ENCODE data around the gene SHLD1.
"Not testable (repeated sequence)": the region's sequence is repeated elsewhere in the genome, so short reads cannot be mapped to it uniquely, and the experiment has no call there.

SHLD1 gene

DNA sequence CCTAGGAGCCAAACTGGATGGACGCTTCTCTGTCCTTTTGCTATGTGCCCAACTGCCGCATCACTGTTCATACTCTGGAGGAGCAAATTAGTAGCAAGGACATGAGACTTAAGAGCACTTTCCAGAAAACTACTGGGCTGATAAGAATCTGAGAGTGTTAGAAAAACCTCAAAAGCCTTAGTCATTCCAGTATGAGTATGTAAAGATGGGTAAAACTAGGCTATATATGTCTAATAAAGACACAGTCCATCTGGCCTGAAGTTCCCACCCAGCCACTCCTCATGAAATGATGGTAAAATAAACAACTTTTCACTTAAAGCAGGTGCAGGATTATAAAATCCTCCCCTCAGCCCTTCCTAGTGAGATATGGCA is 30.6 kb downstream of the SHLD1 start:
- Histone ChIP-seq H3K4me3 (IDR thresholded peaks at IDR 0.05; ENCODE audit: insufficient read depth, low read depth, low read length) (no peak overlapping the region), H3K9ac (no peak overlapping the region), H3K36me3 (ENCODE audit: insufficient read depth) (no peaks in the 10 kb centered on the region), H3K4me1 (ENCODE audit: low read depth, poor library complexity, severe bottlenecking) (no peaks in the 10 kb centered on the region), H4K20me1 (ENCODE audit: insufficient read depth) (no peaks in the 10 kb centered on the region), H3K79me2 (ENCODE audit: insufficient read depth, low read depth) (no peaks in the 10 kb centered on the region), H3K27ac (no peak overlapping the region), H2AFZ (ENCODE audit: low read depth) (no peak overlapping the region), H3K4me2 (no peak overlapping the region), H3K27me3 (ENCODE audit: insufficient read depth, low read depth) (no peaks in the 10 kb centered on the region)
- TF ChIP-seq, protein P1, sequence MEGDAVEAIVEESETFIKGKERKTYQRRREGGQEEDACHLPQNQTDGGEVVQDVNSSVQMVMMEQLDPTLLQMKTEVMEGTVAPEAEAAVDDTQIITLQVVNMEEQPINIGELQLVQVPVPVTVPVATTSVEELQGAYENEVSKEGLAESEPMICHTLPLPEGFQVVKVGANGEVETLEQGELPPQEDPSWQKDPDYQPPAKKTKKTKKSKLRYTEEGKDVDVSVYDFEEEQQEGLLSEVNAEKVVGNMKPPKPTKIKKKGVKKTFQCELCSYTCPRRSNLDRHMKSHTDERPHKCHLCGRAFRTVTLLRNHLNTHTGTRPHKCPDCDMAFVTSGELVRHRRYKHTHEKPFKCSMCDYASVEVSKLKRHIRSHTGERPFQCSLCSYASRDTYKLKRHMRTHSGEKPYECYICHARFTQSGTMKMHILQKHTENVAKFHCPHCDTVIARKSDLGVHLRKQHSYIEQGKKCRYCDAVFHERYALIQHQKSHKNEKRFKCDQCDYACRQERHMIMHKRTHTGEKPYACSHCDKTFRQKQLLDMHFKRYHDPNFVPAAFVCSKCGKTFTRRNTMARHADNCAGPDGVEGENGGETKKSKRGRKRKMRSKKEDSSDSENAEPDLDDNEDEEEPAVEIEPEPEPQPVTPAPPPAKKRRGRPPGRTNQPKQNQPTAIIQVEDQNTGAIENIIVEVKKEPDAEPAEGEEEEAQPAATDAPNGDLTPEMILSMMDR (conservative IDR thresholded peaks at IDR 0.05; ENCODE audit: low read depth, low read length) = no peak

- H4K20me1 ChIP-seq (ENCODE audit: insufficient read depth); H3K4me3 ChIP-seq (IDR thresholded peaks at IDR 0.05; ENCODE audit: insufficient read depth, low read depth, low read length); H3K9ac ChIP-seq; H3K36me3 ChIP-seq (ENCODE audit: insufficient read depth); H3K27ac ChIP-seq; H3K27me3 ChIP-seq (ENCODE audit: insufficient read depth, low read depth); H2AFZ ChIP-seq (ENCODE audit: low read depth); H3K4me2 ChIP-seq; H3K4me1 ChIP-seq (ENCODE audit: low read depth, poor library complexity, severe bottlenecking); H3K79me2 ChIP-seq (ENCODE audit: insufficient read depth, low read depth): not testable (repeated sequence)
Measured at GRCh38 chr20:5781367-5781766, 31.2 kb downstream of the SHLD1 start.

DNA sequence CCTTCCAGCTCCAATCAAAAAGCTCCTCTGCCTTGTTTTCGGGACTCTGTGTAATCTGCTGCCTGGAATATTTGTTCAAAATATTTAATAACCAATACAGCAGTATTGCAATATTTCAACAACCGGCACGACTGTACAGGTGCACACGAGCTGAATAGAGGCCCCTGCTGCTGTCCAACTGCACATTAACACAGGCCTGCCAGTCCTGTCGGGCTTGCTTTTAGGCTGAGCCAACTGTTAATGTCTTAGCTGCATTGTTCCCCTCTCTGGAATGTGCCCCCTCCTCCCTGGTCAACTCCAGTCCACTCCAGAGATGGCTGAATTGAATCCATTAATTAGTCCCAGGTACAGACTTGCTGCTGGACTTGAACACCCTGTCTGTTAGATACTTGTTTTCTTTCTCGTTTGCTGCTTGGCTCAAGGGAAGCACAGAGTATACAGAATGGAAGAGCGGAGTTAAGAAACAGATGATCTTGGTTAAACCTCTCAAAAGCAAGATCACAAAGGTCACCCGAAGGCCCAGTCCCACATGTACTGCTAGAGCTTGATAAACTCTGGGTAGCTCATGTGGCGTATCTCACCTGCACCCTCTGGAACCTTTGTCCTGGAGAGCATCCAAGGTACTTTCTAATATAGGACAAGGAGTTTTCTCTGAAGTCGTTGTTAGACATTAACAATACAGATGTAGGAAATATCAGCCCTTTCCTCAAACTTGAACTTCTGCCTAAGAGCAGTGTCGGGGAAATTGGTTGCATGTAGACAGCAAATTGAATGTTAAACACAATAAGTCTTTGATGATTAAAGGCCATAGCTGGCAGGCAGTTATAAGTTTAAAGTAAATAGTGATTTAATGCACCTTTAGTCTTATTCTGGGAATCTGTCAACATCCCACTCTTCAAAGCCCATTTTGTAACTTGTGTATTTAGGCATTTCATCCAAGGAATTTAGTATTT is 31.9 kb downstream of the SHLD1 start:
- no peaks in the 10 kb centered on the region for H4K20me1 ChIP-seq (ENCODE audit: insufficient read depth)
- no peaks in the 10 kb centered on the region for H3K27me3 ChIP-seq (ENCODE audit: insufficient read depth, low read depth)
- H3K9ac ChIP-seq = no peak overlapping the region
- no peaks in the 10 kb centered on the region for H3K79me2 ChIP-seq (ENCODE audit: insufficient read depth, low read depth)
- no peak overlapping the region for H2AFZ ChIP-seq (ENCODE audit: low read depth)
- H3K4me2 ChIP-seq = no peak overlapping the region
- no peaks in the 10 kb centered on the region for H3K4me1 ChIP-seq (ENCODE audit: low read depth, poor library complexity, severe bottlenecking)
- TF ChIP-seq, protein P1 (conservative IDR thresholded peaks at IDR 0.05; ENCODE audit: low read depth, low read length) = no peak
- H3K4me3 ChIP-seq (IDR thresholded peaks at IDR 0.05; ENCODE audit: insufficient read depth, low read depth, low read length) = no peak overlapping the region
- H3K36me3 ChIP-seq (ENCODE audit: insufficient read depth) = no peaks in the 10 kb centered on the region
- H3K27ac ChIP-seq = no peak overlapping the region

DNA sequence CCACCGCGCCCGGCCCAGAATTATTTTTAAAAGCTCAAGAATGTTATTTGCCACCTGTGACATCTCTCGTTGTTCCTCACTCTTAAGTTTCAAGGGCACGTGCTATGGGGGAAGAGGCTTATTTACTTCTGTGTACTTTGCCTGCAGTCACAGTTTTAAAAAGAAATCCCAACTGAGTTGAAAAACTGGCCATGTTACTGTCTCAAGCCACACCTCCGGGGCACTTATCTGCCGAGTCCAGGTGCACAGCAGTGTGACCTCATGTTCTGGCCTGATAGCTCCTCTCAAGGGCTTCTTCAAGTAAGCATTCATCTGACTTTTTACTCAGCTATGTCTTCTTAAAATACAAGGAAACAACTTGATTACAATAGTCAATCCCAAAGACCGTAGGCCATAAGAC is 34.5 kb downstream of the SHLD1 start:
- no peak overlapping the region for H3K9ac ChIP-seq
- no peaks in the 10 kb centered on the region for H4K20me1 ChIP-seq (ENCODE audit: insufficient read depth)
- no peaks in the 10 kb centered on the region for H3K79me2 ChIP-seq (ENCODE audit: insufficient read depth, low read depth)
- H3K4me3 ChIP-seq (IDR thresholded peaks at IDR 0.05; ENCODE audit: insufficient read depth, low read depth, low read length) = no peak overlapping the region
- H3K4me1 ChIP-seq (ENCODE audit: low read depth, poor library complexity, severe bottlenecking) = no peaks in the 10 kb centered on the region
- H3K27ac ChIP-seq = no peak overlapping the region
- TF ChIP-seq, protein P1 (conservative IDR thresholded peaks at IDR 0.05; ENCODE audit: low read depth, low read length) = no peak
- H2AFZ ChIP-seq (ENCODE audit: low read depth) = no peak overlapping the region
- H3K4me2 ChIP-seq = no peak overlapping the region
- H3K27me3 ChIP-seq (ENCODE audit: insufficient read depth, low read depth) = no peaks in the 10 kb centered on the region
- H3K36me3 ChIP-seq (ENCODE audit: insufficient read depth) = no peaks in the 10 kb centered on the region

DNA sequence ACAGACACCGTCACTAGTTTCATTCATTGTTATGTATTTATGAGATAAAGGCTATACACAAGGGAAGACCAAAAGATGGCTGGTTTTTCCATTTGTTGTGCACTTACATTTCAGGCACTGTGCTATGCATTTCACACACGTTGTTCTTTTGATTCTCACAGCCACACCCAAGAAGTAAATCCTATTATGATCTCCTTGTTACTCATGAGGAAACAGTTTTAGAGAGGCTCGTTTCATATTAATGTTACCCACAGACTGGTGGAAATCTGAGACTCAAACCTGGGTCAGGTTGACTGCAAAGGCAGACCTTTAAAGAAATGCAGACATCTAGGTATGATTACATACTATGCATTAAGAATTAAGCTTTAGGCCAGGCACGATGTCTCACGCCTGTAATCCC is 34.9 kb downstream of the SHLD1 start:
- no peaks in the 10 kb centered on the region for H4K20me1 ChIP-seq (ENCODE audit: insufficient read depth)
- no peak overlapping the region for H3K27ac ChIP-seq
- no peaks in the 10 kb centered on the region for H3K79me2 ChIP-seq (ENCODE audit: insufficient read depth, low read depth)
- H3K4me1 ChIP-seq (ENCODE audit: low read depth, poor library complexity, severe bottlenecking) = no peaks in the 10 kb centered on the region
- H3K4me2 ChIP-seq = no peak overlapping the region
- TF ChIP-seq, protein P1 (conservative IDR thresholded peaks at IDR 0.05; ENCODE audit: low read depth, low read length) = no peak
- H2AFZ ChIP-seq (ENCODE audit: low read depth) = no peak overlapping the region
- H3K27me3 ChIP-seq (ENCODE audit: insufficient read depth, low read depth) = no peaks in the 10 kb centered on the region
- no peak overlapping the region for H3K9ac ChIP-seq
- H3K4me3 ChIP-seq (IDR thresholded peaks at IDR 0.05; ENCODE audit: insufficient read depth, low read depth, low read length) = no peak overlapping the region
- H3K36me3 ChIP-seq (ENCODE audit: insufficient read depth) = no peaks in the 10 kb centered on the region

Measured in KMS-11 (cell line).